Uterus (tissue), 4 donors: ENCODE measurements around the gene TIMP1. TPM values are rescaled to one million over a fixed set of nuclear protein-coding genes. Genes with fewer than 3 reads are reported as not detected.
A peak's percentile ranks its signal among the peaks of the same experiment; 100 is the strongest.

Experiments used
- DNase-seq, 2 donors: peaks; one replicate each; pipeline ENCODE4 v3.0.0-alpha.2; 2019 to 2020
- H3K27ac ChIP-seq, 2 donors: fragments of 200-600 bp; sonication (generic); 1 replicate in 1 of 2; 2 replicates in 1 of 2; pipeline ENCODE4 v1.5.1; 2016 to 2018
- H3K27me3 ChIP-seq, 2 donors: fragments of 200-600 bp; sonication (generic); one replicate each; pipeline ENCODE4 v1.5.1; 2018 to 2019; ENCODE audit warnings: control low read depth in 1 of 2
- H3K36me3 ChIP-seq, 2 donors: fragments of 200-600 bp; sonication (generic); one replicate each; pipeline ENCODE4 v1.5.1; 2019; ENCODE audit warnings: control low read depth in 1 of 2
- H3K4me1 ChIP-seq, 2 donors: fragments of 200-600 bp; sonication (generic); one replicate each; pipeline ENCODE4 v1.5.1; 2018 to 2019; ENCODE audit warnings: control low read depth in 1 of 2
- H3K4me3 ChIP-seq, 2 donors: fragments of 200-600 bp; sonication (generic); 1 replicate in 1 of 2; 2 replicates in 1 of 2; pipeline ENCODE4 v1.5.1; 2018 to 2019; ENCODE audit warnings: mild to moderate bottlenecking in 1 of 2
- H3K9me3 ChIP-seq, 2 donors: fragments of 200-600 bp; sonication (generic); one replicate each; pipeline ENCODE4 v1.5.1; 2019; ENCODE audit warnings: control low read depth in 1 of 2
- POLR2A ChIP-seq, 2 donors: fragments of 450-650 bp; IDR thresholded peaks; one replicate each; pipeline ENCODE4 v1.6.1; 2016; ENCODE audit warnings: antibody characterized with exemption in 2 of 2, mild to moderate bottlenecking in 1 of 2, moderate library complexity in 1 of 2
- intact Hi-C: fragments of 100-400 bp; cut with DNase I; formaldehyde crosslinking; loops from one replicate; pipeline ENCODE4 v1.15.1; 2023; ENCODE audit warnings: low total_unique reads
- total RNA-seq, 4 donors: library from RNA; depleted of rRNA in 3 of 4; stranded (reverse); fragments of >200 nt in 3 of 4; gene quantifications; one replicate each; pipeline versions ENCODE4 v1.1.0 to v1.2.4, GENCODE V29; 2014 to 2023
- TF ChIP-seq, protein P1 (sequence below), 4 experiments: fragments of 200-600 bp in 2 of 4; fragments of 450-650 bp in 2 of 4; sonication (generic) in 2 of 4; IDR thresholded peaks; one replicate each; pipeline ENCODE4 v1.5.1; 2016 to 2019; ENCODE audit warnings: antibody characterized with exemption in 4 of 4, mild to moderate bottlenecking in 2 of 4, moderate library complexity in 1 of 4
- donor health status: DM: yes; HTN: yes; CAD: no.

TIMP1 gene
- total RNA-seq, 4 donors from 2014 or later, result 17.9 to 287 (median 111) TPM

DNA sequence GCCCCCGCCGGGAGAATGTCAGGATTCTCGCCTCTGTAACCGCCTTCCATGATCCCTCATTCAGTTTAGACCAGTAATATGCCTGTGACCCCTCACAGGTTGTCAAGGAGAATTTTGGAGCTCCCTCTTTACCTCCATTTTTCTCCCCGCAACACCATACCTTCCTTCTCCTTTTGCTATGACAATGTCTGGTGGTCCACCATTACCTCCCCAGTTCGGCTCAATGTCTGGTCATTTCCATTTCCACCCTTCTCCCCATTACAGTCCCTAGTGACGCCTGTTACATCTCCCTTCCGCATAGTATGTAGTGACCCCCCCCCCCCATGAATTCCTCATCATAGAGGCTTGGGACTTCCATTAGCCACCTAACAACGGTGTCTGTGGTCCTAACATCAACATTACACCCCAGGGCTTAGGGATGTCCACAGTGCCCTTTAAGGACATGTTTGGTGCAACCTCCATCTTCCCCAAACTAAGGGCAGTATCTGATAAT, 20.5 kb upstream of the TIMP1 start:
- Histone ChIP-seq H3K4me3 (peak overlapping the region; percentile 52 to 58), H3K27ac (peak overlapping the region; percentile 92 to 95), H3K9me3 (no peaks in the 10 kb centered on the region), H3K36me3 (no peaks in the 10 kb centered on the region), H3K4me1 (no peaks in the 10 kb centered on the region), H3K27me3 (no peaks in the 10 kb centered on the region)
- no peak for TF ChIP-seq POLR2A (IDR thresholded peaks at IDR 0.05)
- TF ChIP-seq, protein P1, sequence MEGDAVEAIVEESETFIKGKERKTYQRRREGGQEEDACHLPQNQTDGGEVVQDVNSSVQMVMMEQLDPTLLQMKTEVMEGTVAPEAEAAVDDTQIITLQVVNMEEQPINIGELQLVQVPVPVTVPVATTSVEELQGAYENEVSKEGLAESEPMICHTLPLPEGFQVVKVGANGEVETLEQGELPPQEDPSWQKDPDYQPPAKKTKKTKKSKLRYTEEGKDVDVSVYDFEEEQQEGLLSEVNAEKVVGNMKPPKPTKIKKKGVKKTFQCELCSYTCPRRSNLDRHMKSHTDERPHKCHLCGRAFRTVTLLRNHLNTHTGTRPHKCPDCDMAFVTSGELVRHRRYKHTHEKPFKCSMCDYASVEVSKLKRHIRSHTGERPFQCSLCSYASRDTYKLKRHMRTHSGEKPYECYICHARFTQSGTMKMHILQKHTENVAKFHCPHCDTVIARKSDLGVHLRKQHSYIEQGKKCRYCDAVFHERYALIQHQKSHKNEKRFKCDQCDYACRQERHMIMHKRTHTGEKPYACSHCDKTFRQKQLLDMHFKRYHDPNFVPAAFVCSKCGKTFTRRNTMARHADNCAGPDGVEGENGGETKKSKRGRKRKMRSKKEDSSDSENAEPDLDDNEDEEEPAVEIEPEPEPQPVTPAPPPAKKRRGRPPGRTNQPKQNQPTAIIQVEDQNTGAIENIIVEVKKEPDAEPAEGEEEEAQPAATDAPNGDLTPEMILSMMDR (IDR thresholded peaks at IDR 0.05), result no peak
- DNase-seq, result no peak
- intact Hi-C loops, result no loop called here

DNA sequence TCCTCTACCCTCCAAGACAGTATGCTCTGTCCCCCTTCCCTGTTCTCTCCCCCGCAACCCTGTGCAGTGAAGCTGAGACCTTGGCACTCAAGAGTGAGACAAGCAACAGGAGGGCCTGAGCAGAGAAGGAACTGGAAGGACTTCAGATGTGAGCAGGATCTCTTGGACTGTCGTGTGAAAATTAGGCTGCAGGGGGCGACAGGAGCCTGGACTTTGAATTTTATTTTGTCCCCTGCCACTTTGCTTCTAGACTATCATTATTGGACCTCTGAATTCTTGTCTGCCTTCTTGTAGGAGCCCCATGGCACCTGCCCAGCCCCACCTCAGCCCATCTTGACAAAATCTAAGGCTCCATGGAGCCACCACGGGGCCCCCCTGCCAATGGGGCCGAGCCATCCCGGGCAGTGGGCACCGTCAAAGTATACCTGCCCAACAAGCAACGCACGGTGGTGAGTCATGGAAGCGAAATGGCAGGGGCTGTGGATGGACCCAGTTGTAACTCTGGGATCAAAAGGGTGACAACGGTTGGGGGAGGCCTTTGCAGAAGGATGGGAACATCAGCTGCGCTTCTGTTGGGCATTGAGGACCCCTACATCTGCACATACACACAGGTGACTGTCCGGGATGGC, 19.5 kb upstream of the TIMP1 start:
- Histone ChIP-seq H3K27me3 (no peaks in the 10 kb centered on the region), H3K36me3 (no peaks in the 10 kb centered on the region), H3K9me3 (no peaks in the 10 kb centered on the region), H3K4me1 (no peaks in the 10 kb centered on the region), H3K27ac (no peak overlapping the region), H3K4me3 (no peak overlapping the region)
- no peak for DNase-seq
- TF ChIP-seq, protein P1 (IDR thresholded peaks at IDR 0.05), result no peak
- TF ChIP-seq POLR2A (IDR thresholded peaks at IDR 0.05), result no peak
- intact Hi-C loops, result no loop called here

DNA sequence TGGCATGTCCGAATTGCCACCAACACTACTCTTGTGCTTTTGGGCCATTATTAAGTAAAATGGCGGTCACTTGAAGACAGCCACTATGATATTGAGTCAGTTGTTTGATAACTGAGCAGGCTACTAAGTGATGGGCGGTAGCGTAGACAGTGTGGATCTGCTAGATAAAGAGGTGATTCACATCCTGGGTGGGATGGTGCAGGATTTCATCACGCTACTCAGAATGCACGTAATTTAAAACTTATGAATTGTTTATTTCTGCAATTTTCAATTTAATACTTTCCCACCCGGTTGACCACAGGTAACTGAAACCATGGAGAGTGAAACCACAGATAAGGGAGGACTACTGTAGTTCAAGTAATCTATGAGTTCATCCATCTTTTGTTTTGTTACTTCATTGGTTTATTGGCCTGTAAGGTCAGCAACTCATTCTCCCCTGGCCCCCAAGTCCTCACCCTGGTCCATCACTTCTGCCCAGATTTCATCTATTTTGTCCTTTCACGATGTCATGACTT, 18.4 kb upstream of the TIMP1 start:
- H3K27me3 ChIP-seq, result no peaks in the 10 kb centered on the region
- TF ChIP-seq POLR2A (IDR thresholded peaks at IDR 0.05), result no peak
- TF ChIP-seq, protein P1 (IDR thresholded peaks at IDR 0.05), result no peak
- intact Hi-C loops, result no loop called here
- H3K9me3 ChIP-seq, result no peaks in the 10 kb centered on the region
- H3K4me3 ChIP-seq, result no peak overlapping the region
- DNase-seq, result no peak
- H3K4me1 ChIP-seq, result no peaks in the 10 kb centered on the region
- H3K36me3 ChIP-seq, result no peaks in the 10 kb centered on the region
- H3K27ac ChIP-seq, result no peak overlapping the region

DNA sequence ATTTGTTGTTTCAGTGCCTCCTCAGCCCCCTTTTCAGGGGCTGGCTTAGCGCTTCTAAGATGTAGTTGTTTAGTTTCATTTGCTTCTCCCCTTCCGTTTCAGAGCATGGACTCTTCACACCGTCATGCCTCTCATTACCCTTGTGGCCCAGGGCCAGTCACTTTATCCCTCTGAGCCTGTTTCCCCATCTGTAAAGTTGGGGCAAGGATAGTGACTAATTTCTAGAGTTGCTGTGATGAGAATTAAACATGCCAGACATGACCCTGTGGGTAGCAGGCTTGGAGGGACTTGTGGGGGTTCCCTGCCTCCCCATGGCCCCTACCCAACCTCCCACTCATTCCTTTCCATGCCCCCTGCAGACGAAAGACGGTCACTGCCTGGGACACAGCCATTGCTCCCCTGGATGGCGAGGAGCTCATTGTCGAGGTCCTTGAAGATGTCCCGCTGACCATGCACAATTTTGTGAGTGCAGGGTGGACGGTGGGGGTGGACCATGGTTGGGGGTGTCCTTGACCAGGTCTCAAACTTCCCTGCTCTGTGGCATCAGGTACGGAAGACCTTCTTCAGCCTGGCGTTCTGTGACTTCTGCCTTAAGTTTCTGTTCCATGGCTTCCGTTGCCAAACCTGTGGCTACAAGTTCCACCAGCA, 17.7 kb upstream of the TIMP1 start:
- intact Hi-C loops, result no loop called here
- Histone ChIP-seq H3K36me3 (no peaks in the 10 kb centered on the region), H3K4me1 (no peaks in the 10 kb centered on the region), H3K27me3 (no peaks in the 10 kb centered on the region), H3K4me3 (no peak overlapping the region), H3K9me3 (no peaks in the 10 kb centered on the region), H3K27ac (no peak overlapping the region)
- DNase-seq, result no peak
- TF ChIP-seq, protein P1 (IDR thresholded peaks at IDR 0.05), result no peak
- no peak for TF ChIP-seq POLR2A (IDR thresholded peaks at IDR 0.05)

DNA sequence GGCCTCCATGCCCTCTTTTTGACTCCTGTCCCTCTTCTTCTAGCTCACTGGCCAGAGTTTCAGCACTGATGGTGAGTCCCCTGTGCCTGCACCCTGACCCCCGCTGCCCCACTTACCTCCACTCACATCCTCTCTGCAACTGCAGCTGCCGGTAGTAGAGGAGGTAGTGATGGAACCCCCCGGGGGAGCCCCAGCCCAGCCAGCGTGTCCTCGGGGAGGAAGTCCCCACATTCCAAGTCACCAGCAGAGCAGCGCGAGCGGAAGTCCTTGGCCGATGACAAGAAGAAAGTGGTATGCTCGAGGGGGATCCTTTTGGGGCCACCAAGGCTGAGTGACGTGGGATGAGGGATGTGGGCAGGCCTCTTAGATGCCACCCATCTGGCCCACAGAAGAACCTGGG, 15.4 kb upstream of the TIMP1 start:
- no peaks in the 10 kb centered on the region for H3K36me3 ChIP-seq
- intact Hi-C loops, result no loop called here

More for the DNA sequence above, 15.4 kb upstream of the TIMP1 start:
- TF ChIP-seq, protein P1 (IDR thresholded peaks at IDR 0.05), result no peak
- no peak for TF ChIP-seq POLR2A (IDR thresholded peaks at IDR 0.05)
- no peak overlapping the region for H3K27ac ChIP-seq
- DNase-seq, result no peak
- H3K27me3 ChIP-seq, result no peaks in the 10 kb centered on the region
- no peak overlapping the region for H3K4me3 ChIP-seq
- no peaks in the 10 kb centered on the region for H3K4me1 ChIP-seq
- H3K9me3 ChIP-seq, result no peaks in the 10 kb centered on the region
